GM19324 (cell line): ENCODE data around the gene SYT14.
"Not testable (repeated sequence)": the region's sequence is repeated elsewhere in the genome, so short reads cannot be mapped to it uniquely, and the experiment has no call there.

ENCODE experiments used
- ATAC-seq: cut with Tn5 transposase; IDR thresholded peaks from one replicate; pipeline ENCODE4 v1.9.1; 2021; ENCODE audit warnings: mild to moderate bottlenecking, moderate library complexity; ENCODE audit not compliant: unreplicated experiment, low FRiP score

SYT14 gene

DNA sequence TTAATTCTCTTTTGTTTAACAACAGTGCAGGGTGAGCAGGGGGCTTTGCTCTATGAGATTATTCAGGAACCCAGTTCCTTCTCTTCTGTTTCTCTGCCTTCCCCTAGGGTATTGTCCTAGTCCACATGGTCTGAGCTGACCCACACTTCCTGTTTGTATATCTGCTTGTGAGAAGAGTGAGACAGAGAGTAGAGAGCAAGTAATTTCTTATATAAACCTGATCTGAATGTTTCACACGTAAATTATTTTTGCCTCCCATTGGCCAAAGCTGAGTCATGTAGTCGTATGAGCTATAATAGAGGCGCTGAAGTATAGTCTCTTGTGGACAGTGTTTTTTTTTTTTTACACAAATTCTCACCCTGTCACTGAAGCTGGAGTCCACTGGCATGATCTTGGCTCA lies 160.3 kb downstream of the SYT14 start:
- no peak for ATAC-seq

DNA sequence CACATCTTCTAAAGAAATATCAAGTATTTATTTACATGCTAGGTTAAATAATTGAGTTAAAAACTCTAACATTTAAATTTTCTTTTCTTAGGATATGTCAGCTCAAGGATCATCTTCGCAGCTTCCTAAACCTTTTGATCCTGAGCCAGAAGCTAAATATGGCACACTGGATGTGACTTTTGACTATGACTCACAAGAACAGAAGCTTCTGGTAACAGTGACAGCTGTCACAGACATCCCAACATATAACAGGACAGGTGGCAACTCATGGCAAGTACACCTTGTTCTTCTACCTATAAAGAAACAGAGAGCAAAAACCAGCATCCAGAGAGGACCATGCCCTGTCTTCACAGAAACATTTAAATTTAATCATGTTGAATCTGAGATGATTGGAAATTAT lies 161.9 kb downstream of the SYT14 start:
- ATAC-seq, result no peak

DNA sequence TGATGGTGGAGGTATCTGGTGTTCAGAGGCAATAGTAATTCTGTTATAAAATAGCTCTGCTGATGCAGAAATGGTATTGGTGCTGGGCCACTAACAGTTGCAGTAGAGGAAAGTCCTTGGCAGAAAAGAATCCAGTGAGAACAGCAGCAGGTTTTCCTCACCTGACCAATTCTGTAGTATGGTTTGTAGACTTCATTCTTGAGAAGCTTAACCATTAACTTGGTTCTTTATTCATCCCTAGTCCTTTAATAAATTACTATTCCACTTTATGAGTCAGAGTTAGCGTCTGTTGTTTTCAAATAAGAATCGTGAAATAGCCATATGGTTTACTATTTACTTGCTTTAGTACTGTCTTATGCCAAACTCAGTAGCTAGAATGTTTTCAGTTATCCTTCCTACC lies 166.1 kb downstream of the SYT14 start:
- ATAC-seq, result no peak

DNA sequence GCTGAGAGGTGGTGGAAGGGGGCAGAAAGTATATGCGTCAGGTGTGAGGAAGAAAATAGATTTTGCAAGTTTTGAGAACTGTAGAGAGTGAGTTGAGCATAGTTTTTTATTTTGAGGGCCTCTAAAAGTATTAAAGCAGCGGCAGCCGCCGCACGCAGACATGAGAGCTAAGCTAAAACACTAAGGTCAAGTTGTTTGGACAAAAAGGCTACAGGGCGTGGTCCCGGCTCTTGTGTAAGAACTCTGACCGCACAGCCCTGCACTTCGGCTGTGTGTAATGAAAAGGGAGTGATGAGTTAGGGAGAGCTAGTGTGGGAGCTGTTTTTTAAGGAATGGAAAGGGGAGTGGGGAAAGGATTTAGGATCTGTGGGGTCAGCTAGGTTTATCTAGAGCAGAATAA lies 174.9 kb downstream of the SYT14 start:
- not testable (repeated sequence) for ATAC-seq

DNA sequence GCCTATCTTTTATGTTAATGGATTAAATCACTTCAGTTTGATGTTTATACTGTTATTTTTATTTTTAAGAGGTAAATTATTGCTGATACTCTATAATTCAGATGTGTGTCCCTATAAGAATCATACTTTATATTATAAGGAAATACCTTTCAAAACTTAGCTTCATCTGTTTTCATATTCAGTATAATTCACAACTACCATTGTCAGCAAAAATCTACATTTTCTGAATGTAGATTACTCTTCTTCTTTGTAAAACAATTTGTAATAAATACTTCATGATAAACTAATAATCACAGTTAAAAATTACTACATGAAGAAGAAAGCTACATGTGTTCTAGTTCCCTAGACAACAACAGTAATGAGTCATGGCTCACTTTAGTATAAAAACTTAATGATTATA lies 179.2 kb downstream of the SYT14 start:
- ATAC-seq, result no peak

DNA sequence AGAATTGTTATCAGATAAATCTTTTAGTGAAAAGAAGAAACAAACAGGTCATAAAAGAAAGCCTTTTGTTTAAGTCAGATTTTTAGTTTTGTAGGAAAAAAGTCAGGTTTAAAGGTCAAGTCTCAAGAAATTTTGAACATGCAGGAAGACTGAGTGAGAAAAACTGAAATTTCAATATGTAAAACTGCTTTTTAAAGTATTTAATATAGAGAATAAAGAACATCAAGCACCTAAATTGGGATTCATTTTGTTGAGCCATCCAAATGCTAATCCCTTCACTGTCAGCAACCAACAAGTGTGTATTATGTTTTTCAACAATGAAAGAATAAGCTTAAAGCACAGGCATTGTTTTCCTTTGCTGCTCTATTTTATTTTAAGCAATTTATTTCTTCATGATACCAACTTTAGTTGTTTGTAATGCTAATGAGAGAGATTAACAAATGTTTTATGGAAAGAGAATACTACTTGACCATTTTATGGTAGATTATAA lies 179.7 kb downstream of the SYT14 start:
- no peak for ATAC-seq

DNA sequence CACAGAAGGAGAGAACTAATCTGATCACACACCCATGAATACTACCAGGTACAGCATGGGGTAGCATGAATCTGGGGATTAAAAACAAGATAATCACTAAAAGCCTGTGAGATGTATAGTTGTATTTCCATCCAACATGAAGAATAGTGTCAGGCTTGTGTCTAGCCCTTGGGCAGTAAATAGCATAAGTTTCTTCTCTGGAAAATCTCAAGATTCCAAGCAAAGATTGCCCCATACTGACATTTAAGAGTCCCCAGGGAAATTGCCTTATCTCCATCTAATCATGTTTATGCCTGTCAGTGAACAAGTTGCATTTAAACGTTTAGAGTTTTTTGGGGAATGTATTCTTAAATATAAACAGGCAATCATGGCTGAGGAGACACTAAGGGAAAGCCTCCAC lies 185.4 kb downstream of the SYT14 start:
- ATAC-seq, result no peak

DNA sequence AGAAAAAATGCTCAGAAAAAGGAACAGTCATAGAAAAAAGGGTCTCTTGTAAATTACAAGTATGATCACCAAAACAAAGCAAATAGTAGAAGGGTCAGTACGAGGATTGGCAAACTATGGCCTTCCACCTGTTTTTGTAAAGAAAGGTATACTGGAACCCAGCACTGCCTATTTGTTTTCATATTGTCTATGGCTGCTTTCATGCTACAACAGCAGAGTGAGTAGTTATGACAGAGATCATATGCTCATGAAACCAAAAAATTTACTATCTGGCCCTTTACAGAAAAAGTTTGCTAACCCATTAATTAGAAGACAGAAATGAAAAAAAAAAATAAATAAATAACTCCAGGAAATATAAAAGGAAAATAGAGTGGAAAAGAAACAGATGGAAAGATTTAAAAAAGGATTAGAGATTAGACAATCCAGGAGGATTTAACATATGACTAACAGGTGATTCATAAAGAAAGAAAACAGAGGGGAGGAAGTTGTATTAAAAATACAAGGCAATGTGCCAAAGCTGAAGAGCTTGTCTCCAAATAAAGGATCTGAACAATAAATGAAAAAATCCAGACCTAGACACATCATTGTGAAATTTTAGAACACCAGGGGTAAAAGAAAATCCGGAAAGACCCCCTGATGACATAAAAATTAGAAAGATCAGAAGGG lies 186.0 kb downstream of the SYT14 start:
- no peak for ATAC-seq

DNA sequence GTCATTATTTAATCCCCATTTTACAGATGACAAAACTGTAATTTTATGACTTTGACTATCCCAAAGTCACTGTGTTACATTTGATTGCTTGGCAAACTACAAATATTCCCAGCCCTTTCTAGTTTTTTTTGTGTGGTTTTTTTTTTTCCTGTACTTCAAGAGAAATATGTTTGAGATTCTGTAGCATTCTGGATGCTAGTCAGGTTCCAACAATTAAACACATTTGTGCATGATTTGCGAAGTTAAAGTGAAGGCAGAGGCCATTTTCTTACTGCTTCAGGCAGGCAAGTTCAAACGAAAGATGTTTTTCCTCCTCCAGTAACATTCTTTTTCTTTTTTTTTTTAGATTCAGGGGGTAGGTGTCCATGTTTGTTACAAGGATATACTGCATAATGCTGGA lies 186.7 kb downstream of the SYT14 start:
- ATAC-seq, result no peak

DNA sequence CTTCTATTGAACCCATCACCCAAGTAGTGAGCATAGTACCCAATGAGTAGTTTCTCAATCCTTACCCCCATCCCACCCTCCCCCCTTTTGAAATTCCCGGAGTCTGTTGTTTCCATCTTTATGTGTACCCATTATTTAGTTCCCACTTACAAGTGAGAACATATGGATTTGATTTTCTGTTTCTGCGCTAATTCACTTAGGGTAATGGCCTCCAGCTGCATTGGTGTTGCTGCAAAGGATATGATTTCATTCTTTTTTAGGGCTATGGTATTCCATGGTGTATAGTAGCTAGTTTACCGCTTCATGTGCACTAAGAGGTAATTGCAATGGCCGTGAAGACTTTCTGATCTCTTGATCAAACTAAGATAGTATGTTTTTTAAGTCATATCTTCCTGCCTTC lies 187.1 kb downstream of the SYT14 start:
- no peak for ATAC-seq

DNA sequence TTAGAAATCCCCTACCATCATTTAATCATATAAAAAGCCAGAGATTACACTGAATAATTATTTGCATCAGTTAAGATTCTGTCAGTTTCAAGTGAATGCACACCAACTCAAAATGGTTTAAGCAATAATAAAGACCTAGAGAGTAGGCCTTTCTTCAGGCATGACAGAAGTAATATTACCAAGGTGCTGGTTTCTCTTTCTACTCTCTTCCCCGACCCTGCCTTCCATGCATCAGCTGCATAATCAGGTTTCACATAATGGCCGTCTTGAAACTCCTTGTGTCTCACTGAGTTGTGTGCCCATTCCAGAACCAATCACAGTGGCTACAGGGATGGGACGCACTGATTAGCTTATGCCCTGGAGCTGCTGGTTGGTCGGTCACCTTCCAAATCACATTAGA lies 191.1 kb downstream of the SYT14 start:
- no peak for ATAC-seq

DNA sequence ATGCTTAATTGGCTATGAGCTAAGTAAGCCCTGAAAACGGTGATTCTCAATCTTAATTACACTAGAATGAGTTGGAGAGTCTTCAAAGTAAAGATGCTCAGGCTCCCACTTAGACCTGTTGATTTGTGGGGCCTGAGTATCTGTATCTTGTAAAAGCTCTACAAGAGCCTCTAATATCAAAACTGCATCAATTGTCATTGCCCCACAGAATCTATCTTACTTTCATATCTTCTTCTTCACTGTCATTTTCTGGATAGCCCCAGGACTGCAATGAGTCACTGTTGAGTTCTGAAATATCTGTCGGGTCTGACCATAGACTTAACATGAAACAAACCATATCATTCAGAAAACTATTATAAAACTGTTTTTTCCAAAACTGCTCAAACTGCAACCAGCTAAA lies 191.7 kb downstream of the SYT14 start:
- ATAC-seq, result no peak

DNA sequence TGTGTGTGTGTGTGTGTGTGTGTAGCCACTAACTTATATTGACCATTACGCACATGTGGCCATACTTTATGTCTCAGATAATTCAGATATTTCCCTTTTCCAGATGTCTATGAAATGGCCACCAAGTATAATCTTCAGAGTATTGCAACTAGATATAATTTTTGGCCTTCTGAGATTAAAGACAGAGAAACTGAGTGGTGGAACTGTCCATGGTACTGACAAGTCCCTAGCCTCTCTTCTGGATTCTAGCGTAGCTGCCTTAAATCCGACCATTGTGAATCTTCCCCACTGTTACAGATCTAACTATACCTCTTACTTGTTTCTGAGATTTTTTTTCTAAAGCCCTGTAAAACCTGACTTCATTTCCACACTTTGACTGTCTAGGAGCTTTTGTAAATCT lies 194.6 kb downstream of the SYT14 start:
- no peak for ATAC-seq

DNA sequence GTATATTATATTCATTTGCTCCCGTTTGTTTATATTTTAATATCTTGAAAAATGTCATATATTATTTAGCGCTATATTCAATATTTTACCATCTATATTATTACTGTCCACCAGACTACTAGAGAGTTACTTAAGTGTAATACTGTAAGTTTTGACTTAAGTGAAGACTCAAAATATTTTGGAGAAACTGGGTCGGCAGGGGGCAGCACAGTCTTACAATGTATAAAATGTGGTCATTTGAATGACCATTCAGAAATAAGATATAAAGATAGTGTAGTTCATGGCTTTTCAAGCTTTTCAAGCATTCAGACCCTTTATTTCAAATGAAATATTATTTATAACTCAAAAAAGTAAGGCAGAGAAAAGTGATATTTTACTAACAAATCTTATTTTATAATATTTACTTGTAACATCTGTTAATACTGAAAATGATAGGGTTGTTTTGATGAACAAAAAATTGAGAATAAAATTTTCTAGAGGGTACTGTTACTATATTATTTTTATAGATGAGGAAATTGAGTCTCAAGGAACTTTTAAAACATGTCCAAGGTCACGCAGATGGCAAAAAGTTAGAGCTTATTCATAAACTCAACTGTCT lies 205.5 kb downstream of the SYT14 start:
- ATAC-seq, result no peak

DNA sequence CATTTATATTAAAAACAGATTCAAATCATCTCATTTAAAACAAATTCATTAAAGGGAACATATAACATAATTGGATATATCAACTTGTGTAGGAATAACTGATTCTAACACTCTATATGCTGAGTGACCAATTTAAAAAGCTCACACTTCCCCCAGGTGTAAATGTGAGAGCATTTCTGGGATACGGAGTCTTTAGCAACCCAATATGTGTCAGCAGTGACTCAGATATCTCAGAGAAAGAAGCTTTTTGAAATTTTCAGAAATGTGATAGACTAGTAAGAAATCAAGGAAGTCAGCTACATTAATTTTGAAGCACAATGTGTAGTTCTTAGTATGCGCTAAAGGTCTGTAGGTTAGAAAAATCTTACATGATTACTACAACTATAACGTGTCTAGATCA lies 206.7 kb downstream of the SYT14 start:
- no peak for ATAC-seq

DNA sequence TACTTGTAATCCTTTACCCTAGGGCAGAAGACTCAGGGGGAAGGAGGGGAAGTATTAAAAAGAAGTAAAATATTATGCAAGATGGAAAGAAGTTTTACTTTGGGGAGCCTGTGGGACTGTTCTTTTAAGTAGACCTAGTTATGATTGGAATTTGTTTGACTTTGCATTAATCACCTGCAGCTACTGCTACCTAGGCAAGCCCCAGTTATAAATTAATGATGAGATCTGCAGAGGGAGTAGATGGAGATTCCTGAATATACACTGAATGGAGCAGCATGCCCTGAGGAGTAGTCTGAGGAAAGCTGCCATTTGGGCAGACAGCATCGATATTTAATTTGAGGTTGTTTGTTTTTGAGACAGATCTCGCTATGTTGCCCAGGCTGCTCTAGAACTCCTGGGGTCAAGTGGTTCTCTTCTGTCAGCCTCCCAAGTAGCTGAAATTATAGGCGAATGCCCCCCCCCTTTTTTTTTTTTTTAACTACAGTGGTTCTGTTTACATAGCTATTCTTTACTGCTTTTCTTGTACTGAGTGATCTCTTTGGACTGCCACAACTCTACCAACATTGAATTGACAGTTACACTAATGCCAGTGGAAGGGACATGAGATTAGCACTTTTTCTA lies 213.1 kb downstream of the SYT14 start:
- no peak for ATAC-seq

DNA sequence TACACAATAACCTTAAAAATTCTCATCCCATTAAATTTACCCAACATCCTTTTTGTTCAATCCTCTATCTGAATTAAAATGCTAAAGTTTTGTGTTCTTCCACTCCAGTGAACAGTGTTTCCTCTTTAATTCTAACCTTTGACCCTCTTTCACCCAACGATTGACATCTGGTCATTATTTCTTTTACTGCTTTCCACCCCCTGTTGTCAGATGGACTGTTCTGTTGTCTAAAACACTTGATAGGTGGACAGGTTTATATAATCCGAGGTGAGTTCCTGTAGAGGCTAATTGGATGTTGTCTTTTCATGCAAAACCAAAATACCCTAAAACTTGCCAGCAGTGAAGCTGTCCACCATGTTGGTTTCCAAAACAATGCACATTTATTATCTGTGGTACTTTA lies 221.2 kb downstream of the SYT14 start:
- ATAC-seq, result no peak

DNA sequence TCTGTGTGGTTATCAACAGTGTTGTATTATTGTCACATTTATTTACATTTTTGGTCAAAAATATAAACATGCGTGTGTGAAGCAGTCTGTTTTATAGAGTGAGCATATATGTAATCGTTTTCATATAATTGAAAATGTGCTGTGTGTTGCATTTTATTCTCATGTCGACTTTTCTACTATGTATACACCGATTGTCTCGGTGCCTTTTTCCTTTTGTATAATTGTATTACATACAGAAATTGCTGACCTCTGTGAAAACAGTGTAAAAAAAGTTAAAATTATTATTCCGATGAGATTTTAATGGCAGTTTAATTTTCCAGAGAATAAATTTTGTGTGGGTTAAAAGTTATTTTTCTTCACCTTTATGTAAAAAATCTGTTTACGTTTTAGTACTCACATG lies 232.2 kb downstream of the SYT14 start:
- ATAC-seq, result no peak

DNA sequence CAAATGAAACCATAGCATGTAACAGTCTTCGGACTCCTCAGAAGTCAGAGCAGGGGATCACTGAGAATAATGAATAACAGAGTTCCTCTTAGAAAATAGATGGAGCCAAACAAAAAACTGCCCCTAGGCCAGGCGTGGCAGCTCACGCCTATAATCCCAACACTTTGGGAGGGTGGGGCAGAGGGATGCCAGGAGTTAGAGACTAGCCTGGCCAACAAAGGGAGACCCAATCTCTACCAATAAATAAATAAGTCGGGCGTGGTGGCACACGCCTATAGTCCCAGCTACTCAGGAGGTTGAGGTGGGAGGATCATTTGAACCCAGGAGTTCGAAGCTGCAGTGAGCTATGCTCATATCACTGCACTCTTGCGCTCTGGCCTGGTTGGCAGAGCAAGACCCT lies 236.1 kb downstream of the SYT14 start:
- ATAC-seq, result no peak

DNA sequence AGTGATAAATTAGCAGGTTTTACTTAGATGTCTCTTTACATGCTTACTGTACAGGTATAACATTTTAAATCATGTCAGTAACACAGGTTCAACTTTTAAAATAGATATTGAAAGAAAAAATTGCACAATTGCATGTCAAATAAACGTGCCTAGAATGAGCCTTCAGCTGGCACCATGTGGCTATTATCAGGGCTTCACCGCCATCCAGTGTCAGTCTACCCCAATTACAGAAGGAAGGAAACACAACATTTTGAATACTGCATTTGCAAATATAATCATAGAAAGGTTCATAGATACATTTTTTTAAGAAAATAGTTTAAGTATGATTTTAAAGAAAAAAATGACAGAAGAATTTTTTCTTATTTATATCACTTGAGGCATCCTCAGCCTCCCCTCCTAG lies 247.0 kb downstream of the SYT14 start:
- no peak for ATAC-seq

DNA sequence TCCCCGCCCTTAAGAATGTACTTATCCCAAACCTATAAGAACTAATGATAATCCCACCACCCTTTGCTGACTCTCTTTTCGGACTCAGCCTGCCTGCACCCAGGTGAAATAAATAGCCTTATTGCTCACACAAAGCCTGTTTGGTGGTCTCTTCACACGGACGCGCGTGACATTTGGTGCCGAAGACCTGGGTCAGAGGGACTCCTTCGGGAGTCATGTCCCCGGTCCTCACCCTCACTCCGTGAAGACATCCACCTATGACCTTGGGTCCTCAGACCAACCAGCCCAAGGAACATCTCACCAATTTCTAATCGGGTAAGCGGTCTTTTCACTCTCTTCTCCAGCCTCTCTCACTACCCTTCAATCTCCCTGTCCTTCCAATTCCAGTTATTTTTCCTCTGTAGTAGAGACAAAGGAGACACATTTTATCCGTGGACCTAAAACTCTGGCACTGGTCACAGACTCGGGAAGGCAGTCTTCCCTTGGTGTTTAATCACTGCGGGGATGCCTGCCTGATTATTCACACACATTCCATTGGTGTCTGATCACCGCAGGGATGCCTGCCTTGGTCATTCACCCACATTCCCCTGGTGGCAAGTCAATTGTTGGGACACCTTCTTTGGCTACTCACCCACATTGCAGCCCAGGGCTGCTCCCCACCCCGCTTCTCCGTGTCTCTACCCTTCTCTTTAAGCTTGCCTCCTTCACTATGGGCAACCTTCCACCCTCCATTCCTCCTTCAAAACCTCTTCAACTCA lies 250.0 kb downstream of the SYT14 start:
- not testable (repeated sequence) for ATAC-seq
